Germinal center (tissue), 1 donor: Measurements from ENCODE around the gene CD4.

Experiments
- DNase-seq: peaks from one replicate; pipeline ENCODE4 v3.0.0; 2012; ENCODE audit warnings: mixed read lengths, low spot score

The CD4 gene

GRCh38 chr12:6778574-6779550, 10.5 kb upstream of the CD4 start:
- peak; percentile 78 for DNase-seq

GRCh38 chr12:6779708-6780432, 9.5 kb upstream of the CD4 start:
- no peak for DNase-seq

- no peak for DNase-seq
These were observed 8.8 kb upstream of the CD4 start for GRCh38 chr12:6780573-6780972.

- no peak for DNase-seq
These were observed 7.2 kb upstream of the CD4 start for GRCh38 chr12:6782119-6782518.

- DNase-seq, result no peak
These were observed 6.3 kb upstream of the CD4 start for GRCh38 chr12:6782850-6783566.

GRCh38 chr12:6783828-6784227, 5.5 kb upstream of the CD4 start:
- DNase-seq, result no peak

GRCh38 chr12:6784296-6784695, 5.0 kb upstream of the CD4 start:
- DNase-seq, result no peak

- DNase-seq, result no peak
These were observed 4.6 kb upstream of the CD4 start for GRCh38 chr12:6784761-6785160.

- no peak for DNase-seq
These were observed 2.8 kb upstream of the CD4 start for GRCh38 chr12:6786416-6787094.

- DNase-seq, result no peak
These were observed 2.0 kb upstream of the CD4 start for GRCh38 chr12:6787309-6787708.

GRCh38 chr12:6790496-6791150, 1.3 kb downstream of the CD4 start:
- no peak for DNase-seq

GRCh38 chr12:6791931-6792520, 2.7 kb downstream of the CD4 start:
- DNase-seq, result no peak

- no peak for DNase-seq
These were observed 3.3 kb downstream of the CD4 start for GRCh38 chr12:6792522-6793201.

- no peak for DNase-seq
These were observed 5.8 kb downstream of the CD4 start for GRCh38 chr12:6795088-6795487.

- DNase-seq, result no peak
These were observed 7.2 kb downstream of the CD4 start for GRCh38 chr12:6796576-6796975.

- no peak for DNase-seq
These were observed 9.8 kb downstream of the CD4 start for GRCh38 chr12:6799147-6799546.

GRCh38 chr12:6807170-6807569, 17.8 kb downstream of the CD4 start:
- DNase-seq, result no peak

GRCh38 chr12:6809056-6809455, 19.7 kb downstream of the CD4 start:
- DNase-seq, result no peak

- DNase-seq, result no peak
These were observed 21.4 kb downstream of the CD4 start for GRCh38 chr12:6810758-6811157.

GRCh38 chr12:6813363-6813762, 24.0 kb downstream of the CD4 start:
- no peak for DNase-seq
